CD4-positive, alpha-beta T cell treated with Interleukin-21 for 1 hour (primary cell): Measurements from ENCODE around the gene LRRC46.
A peak's percentile ranks its signal among the peaks of the same experiment; 100 is the strongest.

Experiments
- DNase-seq: peaks from one replicate; pipeline ENCODE4 v3.0.0-alpha.2; 2020

LRRC46 gene

DNA sequence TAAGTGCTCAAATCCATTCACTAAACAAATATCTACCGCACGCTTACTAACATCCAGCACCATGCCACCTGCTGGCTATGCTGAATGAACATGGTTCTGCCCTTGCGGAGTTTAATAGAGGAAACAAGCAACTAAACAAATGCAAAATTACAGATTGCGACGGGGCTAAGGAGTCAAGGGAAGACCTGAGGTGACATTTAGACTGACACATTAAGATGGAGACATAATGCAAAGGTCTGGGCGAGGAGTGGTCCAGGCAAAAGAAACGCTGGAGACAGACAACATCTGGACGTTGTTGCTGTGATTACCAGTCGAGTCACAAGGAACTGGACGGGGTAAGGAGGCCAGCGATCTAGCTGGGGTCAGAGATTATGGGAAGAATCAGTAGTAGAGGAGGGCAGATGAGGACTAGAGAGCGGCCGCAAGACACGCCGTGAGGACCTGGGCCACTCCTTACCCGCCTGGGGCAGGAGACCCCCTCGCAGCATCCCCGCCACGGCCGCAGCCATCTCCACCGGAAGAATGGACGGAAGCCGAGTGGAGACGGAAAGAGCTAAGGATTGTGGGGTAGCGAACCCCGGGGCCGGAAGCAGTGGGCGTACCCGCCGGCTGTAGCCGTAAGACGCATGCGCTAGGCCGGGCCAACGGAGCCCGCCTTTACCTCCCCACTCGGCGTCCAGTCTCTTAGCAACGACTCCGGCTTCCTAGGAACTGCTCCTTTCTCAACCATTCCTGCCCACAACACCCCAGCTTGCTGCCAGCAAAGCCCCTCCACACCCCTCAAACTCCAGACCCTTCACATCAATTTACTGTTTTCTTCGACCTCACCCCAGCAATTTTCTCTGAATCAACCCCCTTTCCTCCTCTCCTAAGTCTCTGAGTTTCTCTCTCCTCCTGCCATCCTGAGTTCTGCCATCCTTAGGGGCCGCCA lies at the start of gene LRRC46, which contains the start of gene MRPL10:
LRRC46 (plus strand) TSS at position 668 of the 931 bp plus-strand sequence. CDS start 320 bp downstream, outside the sequence.
MRPL10 (minus strand) TSS at position 539 of the 931 bp plus-strand sequence; CDS start at position 509, 30 bp downstream.
- DNase-seq: peak; percentile 92

DNA sequence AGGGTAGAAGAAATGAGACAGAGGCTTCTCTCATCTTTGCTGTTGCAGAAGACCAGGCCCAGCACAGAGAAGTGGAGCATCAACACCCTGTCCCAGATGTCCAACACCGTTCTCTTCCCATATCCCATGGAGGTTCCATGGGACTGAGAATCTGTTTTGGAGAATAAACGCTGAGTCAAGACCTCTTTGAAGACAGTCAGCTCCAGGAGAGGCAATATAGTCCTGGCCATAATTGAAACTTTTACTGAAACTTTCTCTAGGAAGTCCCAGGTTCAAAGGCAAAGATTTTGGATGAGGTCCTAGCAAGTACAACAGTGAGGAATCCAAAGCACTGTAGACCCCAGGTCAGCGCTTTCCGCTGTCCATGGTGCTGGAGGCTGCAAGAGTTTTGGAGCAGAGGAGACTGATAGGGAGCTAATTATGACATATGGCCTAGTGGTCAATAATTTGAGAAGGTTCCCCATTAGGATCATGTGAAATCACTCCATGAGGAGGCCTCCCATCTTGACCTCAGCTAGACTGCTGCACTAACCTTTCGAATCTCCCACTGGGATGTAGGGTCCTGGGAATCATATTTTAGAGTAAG lies 45.8 kb upstream of the LRRC46 start:
- no peak for DNase-seq

GRCh38 chr17:47789611-47790561 lies 41.6 kb upstream of the LRRC46 start:
- peak; percentile 56 for DNase-seq

DNA sequence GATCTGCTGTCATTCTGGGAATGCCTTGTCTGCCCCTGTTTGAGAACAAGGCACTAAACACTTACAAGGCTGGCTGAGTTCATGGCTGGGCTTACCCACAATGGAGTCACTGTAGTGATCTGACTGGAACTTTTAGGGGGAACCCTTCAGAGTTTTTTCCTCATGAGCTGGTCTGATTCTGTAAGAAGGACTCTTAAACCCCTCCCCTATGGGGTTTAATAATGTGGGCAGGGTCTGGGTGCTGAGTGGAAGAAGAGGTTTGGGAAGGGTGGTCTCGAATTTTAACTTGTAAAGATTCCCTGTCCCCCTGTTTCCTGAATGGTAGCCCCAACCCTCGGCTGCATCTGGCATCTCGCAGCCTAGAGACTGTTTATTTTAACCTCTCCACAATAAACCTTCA lies 40.4 kb upstream of the LRRC46 start:
- no peak for DNase-seq

GRCh38 chr17:47792457-47792856 lies 39.0 kb upstream of the LRRC46 start:
- no peak for DNase-seq

DNA sequence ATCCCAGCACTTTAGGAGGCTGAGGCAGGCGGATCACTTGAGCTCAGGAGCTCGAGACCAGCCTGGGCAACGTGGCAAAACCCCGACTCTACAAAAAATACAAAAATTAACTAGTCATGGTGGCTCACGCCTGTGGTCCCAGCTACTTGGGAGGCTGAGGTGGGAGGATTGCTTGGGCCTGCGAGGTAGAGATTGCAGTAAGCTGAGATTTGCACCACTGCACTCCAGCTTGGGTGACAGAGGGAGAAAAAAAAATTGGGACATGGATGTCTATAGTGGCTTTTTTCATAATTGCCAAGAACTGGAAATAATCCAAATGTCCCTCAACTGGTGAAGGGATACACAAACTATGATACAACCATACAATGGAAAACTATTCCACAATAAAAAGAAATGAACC lies 38.5 kb upstream of the LRRC46 start:
- DNase-seq: no peak

- no peak for DNase-seq
Measured at GRCh38 chr17:47797797-47798196, 33.7 kb upstream of the LRRC46 start.

DNA sequence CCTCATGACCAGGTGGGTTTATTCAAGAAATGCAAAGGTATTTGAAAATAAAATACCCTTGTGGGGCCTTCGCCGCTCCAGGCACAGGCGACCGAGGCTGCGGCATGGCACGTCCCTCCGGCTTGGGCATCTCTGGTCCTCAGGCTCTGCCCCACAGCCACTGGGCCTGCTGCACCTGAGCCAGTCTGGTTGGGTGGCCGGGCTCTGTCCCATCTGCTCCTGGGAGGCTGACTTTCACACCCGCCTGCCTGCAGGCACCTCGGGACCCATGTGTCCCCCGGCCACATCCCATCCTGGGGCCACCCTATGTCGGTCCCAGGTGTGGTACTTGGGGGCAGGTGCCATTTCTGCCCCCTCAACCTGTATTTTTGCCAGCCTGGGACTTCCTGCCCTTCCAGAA lies 30.8 kb upstream of the LRRC46 start:
- no peak for DNase-seq

DNA sequence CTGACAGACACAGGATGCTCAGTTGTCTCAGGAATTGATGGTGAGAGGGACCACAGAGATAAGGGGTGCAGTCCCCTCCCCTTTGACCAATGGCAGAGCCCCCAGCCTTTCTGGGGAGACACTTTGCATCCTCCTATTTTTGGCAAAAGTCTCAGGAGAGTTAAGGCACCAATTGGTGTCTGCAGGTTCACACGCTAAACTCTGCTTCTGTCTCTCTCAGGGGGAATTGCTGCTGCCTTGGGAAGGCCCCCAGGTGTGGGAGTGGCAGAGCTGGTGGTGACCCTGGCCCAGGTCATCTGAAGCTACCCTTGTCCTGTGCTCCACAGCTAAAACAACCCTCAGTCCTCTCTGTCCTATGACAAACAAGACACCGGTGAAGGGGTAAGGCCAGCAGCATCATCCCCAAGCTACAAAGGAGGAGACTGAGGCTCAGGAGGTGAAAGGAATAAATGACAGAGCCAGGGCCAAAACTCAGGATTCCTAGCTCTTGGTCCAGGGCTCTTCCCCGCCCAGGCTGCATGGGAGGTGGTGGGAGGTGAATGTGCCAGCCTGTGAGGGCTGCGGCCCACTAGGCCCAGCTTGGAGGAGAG lies 30.2 kb upstream of the LRRC46 start:
- no peak for DNase-seq

DNA sequence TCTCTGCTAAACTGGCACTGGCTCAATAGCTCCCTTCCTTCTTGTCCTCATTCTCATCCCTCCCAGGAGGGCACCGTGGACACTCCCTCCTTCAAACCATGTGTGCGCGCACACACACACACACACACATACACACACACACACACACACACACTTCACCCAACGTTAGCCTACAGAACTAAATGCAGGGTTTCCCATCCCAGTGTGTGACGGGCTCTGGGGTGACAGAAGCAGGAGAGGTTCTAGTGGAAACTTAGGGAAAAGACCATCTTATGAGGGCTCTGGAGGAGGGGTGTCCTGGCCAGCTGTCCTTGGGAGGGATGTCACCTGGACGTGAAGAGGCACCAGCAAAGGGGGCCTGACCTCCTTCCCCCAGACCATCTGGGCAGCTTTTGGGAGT lies 29.6 kb upstream of the LRRC46 start:
- no peak for DNase-seq

GRCh38 chr17:47802341-47803022 lies 29.0 kb upstream of the LRRC46 start:
- peak; percentile 69 for DNase-seq

GRCh38 chr17:47803201-47803600 lies 28.3 kb upstream of the LRRC46 start:
- no peak for DNase-seq

DNA sequence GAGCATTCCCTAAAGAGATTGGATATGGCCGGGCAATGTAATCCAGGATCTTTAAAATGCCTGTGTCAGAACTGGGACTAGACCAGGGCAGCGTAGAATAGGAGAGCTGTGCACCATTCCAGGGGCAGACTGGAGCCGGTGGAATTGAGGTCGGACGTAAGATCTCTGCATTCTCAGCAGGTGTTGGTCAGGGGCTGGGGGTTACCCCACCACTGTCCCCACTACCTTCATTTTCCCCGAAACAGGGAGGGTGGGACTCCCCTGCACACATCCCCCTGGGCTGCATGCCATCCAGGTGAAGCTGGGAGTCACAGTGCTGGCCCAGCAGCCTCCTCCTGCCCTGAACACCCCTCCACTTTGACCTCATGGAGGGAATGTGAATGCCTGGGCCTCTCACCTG lies 27.7 kb upstream of the LRRC46 start:
- DNase-seq: no peak

DNA sequence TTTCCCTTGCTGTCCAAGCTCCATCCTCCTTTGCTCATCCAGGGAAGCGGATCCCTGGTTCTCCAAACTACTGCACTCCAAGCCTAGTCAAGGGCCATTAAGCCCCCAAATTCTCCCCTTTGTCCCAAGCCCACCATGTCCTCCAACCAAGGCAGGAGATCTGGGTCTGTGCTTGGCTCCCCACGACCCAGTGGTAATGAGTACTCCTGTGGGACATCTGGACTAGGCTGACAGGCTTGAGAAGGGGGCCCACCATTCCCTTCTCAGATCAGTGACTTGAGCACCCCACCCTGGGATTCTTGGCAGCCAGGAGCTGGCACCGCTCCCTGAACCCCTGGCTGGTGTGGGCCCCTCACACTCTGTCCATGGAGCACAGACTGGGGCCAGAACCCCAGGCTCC lies 27.0 kb upstream of the LRRC46 start:
- no peak for DNase-seq

DNA sequence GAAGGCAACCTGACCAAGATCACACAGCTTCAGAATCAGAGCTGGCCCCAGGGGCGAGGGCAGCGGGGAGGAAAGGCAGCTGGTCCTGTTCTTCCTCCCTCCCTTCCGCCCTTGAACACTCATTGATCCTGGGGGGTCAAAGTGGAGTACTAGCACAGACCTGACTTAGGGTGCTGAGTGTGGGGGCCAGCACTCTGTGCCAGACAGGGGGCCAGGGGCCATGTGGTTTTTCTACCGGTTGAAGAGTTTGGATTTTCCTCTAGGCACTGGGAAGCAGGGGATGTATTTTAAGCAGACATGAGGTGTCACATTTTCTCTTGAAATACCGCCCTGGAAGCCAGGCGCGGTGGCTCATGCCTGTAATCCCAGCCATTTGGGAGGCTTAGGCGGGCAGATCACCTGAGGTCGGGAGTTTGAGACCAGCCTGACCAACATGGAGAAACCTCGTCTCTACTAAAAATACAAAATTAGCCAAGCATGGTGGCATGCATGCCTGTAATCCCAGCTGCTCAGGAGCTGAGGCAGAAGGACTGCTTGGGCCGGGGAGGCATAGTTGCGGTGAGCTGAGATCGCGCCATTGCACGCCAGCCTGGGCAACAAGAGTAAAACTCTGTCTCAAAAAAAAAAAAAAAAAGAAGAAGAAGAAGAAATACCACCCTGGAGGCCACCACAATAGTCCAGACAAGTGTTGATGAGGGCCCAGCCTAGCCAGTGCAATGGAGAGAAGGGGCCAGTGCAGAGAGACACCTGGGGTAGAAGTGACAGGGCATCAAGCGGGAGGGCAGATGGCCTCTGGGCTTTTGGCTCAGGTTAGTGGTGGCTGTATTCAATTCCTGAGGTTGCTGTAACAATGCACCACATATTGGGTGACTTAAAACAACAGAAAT lies 25.2 kb upstream of the LRRC46 start:
- DNase-seq: no peak

GRCh38 chr17:47806913-47807255 lies 24.6 kb upstream of the LRRC46 start:
- no peak for DNase-seq

DNA sequence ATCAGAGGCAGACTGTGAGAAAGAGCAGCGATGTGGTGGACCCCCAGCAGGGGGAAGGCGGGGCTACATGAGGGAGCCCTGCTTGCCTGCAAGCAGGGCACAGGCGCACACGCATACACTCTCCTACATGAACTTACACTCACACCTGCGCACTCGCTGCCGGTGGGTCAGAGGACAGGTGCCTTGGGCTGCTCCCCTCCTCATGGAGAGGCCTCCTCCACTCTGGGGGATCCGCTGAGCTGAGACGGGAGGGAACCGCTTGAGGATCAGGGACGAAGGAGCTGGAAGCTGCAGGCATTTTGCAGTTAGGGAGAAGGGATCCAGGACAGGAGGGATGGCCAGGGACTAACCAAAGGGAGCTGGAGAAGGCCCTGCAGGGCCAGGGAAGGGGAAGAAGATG lies 24.0 kb upstream of the LRRC46 start:
- DNase-seq: no peak

DNA sequence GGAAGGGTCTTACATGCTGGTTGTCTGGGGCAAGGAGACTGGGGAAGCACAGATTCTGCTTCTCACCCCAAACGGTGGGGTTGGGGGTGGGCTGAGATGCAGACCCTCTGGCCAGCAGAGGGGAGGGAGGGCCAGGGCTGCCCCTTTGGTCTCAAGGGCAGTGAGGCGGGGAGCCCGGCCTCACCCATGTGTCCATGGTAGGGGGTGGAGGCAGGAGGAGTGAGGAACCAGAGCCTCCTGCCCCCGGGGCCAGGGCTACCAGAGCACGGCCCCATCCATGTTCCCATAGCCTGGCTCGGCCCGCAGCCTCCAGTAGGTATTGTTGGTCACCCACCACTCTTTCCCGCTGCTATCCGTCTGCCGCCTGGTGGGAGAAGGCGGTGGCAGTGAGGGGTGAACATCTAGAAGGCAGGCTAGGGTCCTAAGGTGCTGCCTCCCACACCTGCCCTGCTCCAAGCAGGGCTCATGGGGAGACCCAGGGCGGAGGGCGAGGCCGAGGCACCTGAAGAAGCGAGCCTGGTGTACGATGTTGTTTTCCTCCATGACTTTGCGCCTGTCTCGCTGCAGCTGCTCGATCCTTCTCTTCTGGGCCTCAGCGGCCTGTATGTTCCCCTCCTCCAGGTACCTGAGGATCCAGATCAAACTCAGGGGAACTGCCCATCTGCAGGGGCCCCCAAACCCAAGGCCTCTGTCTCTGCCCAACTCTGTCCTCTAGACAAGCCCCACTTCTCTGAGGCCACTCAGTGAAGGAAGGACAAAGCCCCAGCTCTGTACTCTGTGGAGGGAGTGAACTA lies 23.2 kb upstream of the LRRC46 start:
- no peak for DNase-seq

GRCh38 chr17:47808830-47809480 lies 22.5 kb upstream of the LRRC46 start:
- DNase-seq: no peak
